ENCODE measurements around the gene SYNGAP1.

SYNGAP1 gene

GRCh38 chr6:33443025-33443424, 23.2 kb downstream of the SYNGAP1 start:
- ChIA-PET POLR2A (no interaction called here), CTCF (interaction anchor here (2.6 kb wide), 1 partner anchor 14 kb away, joined by 5 read pairs; no protein-coding TSS in a partner anchor)
- DNase-seq (ENCODE audit: extremely low spot score), result no peak
- no peak for TF ChIP-seq CTCF (IDR thresholded peaks at IDR 0.05; ENCODE audit: control extremely low read depth, extremely low read depth, low read depth, missing control alignments)

DNA sequence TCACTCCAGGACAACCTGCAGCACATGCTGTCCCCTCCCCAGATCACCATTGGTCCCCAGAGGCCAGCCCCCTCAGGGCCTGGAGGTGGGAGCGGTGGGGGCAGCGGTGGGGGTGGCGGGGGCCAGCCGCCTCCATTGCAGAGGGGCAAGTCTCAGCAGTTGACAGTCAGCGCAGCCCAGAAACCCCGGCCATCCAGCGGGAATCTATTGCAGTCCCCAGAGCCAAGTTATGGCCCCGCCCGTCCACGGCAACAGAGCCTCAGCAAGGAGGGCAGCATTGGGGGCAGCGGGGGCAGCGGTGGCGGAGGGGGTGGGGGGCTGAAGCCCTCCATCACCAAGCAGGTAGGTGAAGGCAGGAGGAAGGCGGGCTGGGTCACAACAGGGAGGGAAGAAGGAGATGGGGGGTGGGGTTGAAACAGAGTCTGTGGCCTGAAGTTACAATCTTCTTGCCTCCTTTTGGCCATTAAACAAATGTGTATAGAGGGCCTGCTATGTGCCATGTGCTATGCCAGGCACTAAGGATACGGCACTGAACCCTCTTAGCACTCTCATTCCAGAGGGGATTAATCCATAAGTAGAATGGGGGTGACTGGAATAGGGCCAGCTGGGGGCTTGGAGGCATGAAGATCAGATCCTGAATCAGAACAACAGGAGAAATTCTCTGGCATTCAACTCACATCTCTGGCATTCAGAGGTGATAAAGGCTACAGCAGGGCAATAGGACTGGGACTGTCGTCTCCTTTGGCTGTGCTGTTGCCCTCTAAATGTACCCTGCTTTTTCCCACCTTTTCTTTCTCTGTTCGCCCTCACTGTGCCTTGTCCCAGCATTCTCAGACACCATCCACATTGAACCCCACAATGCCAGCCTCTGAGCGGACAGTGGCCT, 24.0 kb downstream of the SYNGAP1 start:
- no peak for DNase-seq (ENCODE audit: extremely low spot score)
- CTCF ChIA-PET, result interaction anchor here (1.2 to 2.1 kb wide), 2 partner anchors 14 to 25 kb away, joined by 3 to 7 read pairs; partner anchors contain the start of gene CUTA
- TF ChIP-seq CTCF (IDR thresholded peaks at IDR 0.05; ENCODE audit: control extremely low read depth, extremely low read depth, low read depth, missing control alignments), result no peak
- POLR2A ChIA-PET, result no interaction called here

DNA sequence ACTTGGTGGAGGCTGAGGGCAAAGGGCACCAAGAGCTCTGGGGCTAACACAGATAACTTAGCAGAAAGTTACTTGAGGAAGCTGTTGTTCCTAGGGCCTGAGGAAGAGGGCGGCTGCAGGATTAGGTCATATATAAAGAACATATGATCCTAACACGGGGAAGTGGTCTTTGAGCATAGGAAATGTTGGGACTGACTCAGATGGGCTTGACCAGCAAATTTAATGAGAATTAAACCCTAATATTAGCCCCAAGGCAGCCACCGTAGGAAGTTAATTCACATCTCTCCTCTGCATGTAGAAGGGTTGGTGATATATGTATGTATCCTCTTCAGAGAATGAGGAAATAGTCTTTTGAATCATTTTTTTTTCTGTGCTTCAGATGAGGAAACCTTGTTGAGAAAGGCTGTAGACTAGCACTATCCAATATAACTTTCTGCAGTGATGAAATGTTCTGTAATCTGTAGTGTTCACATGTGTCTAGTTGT, 25.3 kb downstream of the SYNGAP1 start:
- ChIA-PET POLR2A (no interaction called here), CTCF (interaction anchor here (1.2 to 2.1 kb wide), 2 partner anchors 15 to 27 kb away, joined by 3 to 7 read pairs; partner anchors contain the start of gene CUTA)
- TF ChIP-seq CTCF (IDR thresholded peaks at IDR 0.05; ENCODE audit: control extremely low read depth, extremely low read depth, low read depth, missing control alignments), result no peak
- DNase-seq (ENCODE audit: extremely low spot score), result no peak

GRCh38 chr6:33446356-33446755, 26.5 kb downstream of the SYNGAP1 start:
- no peak for TF ChIP-seq CTCF (IDR thresholded peaks at IDR 0.05; ENCODE audit: control extremely low read depth, extremely low read depth, low read depth, missing control alignments)
- CTCF ChIA-PET, result interaction anchor here (0.9 kb wide), 1 partner anchor 8 kb away, joined by 3 read pairs; the partner anchor contains the start of gene ZBTB9
- DNase-seq (ENCODE audit: extremely low spot score), result no peak
- POLR2A ChIA-PET, result interaction anchor here (0.6 kb wide), 1 partner anchor 105 kb away, joined by 3 read pairs; no protein-coding TSS in a partner anchor

- ChIA-PET POLR2A (no interaction called here), CTCF (interaction anchor here (1.1 to 1.5 kb wide), 2 partner anchors 10 to 18 kb away, joined by 3 to 6 read pairs; no protein-coding TSS in a partner anchor)
- TF ChIP-seq CTCF (IDR thresholded peaks at IDR 0.05; ENCODE audit: control extremely low read depth, extremely low read depth, low read depth, missing control alignments), result no peak
- no peak for DNase-seq (ENCODE audit: extremely low spot score)
Observed at GRCh38 chr6:33450434-33450833, 30.6 kb downstream of the SYNGAP1 start.

DNA sequence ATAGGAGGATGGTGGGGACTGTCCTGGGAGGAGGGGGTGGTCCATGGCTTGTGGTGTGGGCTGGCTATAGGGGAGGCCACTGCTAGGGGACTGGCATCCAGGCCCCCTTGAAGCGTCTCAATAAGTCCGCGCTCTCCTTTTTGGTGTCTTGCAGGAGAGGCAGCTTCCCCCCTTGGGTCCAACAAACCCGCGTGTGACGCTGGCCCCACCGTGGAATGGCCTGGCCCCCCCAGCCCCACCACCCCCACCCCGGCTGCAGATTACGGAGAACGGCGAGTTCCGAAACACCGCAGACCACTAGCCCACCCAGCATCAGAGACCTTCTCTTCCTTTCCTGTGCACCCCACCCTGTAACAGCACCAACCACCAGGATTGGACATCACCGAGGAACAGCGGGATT, 31.7 kb downstream of the SYNGAP1 start:
- DNase-seq (ENCODE audit: extremely low spot score), result peak; percentile 7
- TF ChIP-seq CTCF (IDR thresholded peaks at IDR 0.05; ENCODE audit: control extremely low read depth, extremely low read depth, low read depth, missing control alignments), result no peak
- CTCF ChIA-PET, result no interaction called here
- POLR2A ChIA-PET, result no interaction called here

Data from GM10248 (cell line).